Measurements from ENCODE around the gene SLC9A3. TPM values are rescaled to one million over a fixed set of nuclear protein-coding genes. Genes with fewer than 3 reads are reported as not detected.
A peak's percentile ranks its signal among the peaks of the same experiment; 100 is the strongest.

SLC9A3 gene
- total and polyA plus RNA-seq, 4 experiments from 2014 or later: 2.2 to 3.1 (median 2.8) TPM

DNA sequence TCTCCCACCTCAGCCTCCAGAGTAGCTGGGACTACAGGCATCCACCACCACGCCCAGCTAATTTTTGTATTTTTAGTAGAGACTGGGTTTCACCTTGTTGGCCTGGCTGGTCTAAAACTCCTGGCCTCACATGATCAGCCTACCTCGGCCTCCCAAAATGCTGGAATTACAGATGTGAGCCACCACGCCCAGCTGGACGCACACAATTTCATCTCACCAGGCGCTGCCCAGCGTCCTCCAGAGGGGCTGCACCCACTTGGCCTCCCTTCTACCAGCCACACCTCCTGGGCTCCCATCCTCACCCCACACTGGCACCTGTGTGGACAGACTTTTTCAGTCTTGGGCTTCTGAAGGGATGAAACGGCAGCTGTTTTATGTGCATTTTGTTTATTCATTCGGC lies 85.1 kb downstream of the SLC9A3 start:
- Mint-ChIP-seq H3K36me3 (peaks cover 0 to 6% of the 10 kb centered on the region in 2 donors), H3K4me1 (peaks cover under 1 to 19% (median 15%) of the 10 kb centered on the region in 4 donors), H3K4me3 (peak overlapping the region in 2 of 8 donors; percentile 15 to 20), H3K27ac (no peak overlapping the region), H3K27me3 (peaks cover 0 to 3% of the 10 kb centered on the region in 2 donors), H3K9me3 (no peaks in the 10 kb centered on the region)
- Histone ChIP-seq H3K27me3 (ENCODE audit: insufficient read depth, low read length) (no peaks in the 10 kb centered on the region), H3K9me3 (ENCODE audit: control insufficient read depth in 1 of 2, low read length in 2 of 2) (no peaks in the 10 kb centered on the region), H3K27ac (ENCODE audit: low read depth, low read length) (no peak overlapping the region), H3K4me1 (ENCODE audit: insufficient read depth, low read length) (peaks cover 20% of the 10 kb centered on the region), H3K36me3 (ENCODE audit: insufficient read depth, low read length) (no peaks in the 10 kb centered on the region), H3K4me3 (ENCODE audit: low read length in 2 of 2) (no peak overlapping the region)
- ChIA-PET POLR2A (ENCODE audit: partially characterized antibody) (interaction anchor here (1.1 kb wide), 1 partner anchor 24 kb away, joined by 3 read pairs; no protein-coding TSS in a partner anchor), CTCF (ENCODE audit: partially characterized antibody) (no interaction called here)
- intact Hi-C loops (cut with micrococcal nuclease): no loop called here
- no peak for DNase-seq

DNA sequence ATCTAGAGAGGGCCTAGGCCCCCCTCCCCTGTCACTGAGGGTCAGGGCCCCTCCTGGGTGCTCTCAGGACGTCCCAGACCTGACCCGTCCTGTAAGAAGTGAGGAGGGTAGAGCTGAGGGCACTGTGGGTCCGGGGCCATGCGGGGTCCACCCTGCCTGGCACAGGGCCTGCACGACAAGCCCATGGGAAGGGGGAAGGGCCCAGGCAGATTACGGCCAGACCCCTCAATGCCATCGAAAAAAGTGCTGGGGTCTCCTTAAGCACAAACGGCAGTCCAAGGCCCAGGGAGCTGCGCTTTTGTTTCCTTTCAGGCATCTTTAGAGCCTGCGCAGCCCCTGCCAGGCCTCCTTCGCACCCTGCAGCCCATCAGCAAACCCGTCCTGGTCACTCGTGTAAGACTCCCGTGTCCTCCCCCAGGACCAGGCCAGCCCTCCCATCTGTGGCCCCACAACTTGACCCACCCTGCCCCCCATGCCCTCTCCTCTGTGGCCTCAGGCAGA lies 85.7 kb downstream of the SLC9A3 start:
- ChIA-PET CTCF (ENCODE audit: partially characterized antibody) (interaction anchor here (1.6 kb wide), 1 partner anchor 8 kb away, joined by 5 read pairs; no protein-coding TSS in a partner anchor), POLR2A (ENCODE audit: partially characterized antibody) (interaction anchor here (1.1 kb wide), 1 partner anchor 25 kb away, joined by 3 read pairs; no protein-coding TSS in a partner anchor)
- H3K27ac Mint-ChIP-seq: no peak overlapping the region
- no peak overlapping the region for H3K4me3 ChIP-seq (ENCODE audit: low read length in 2 of 2)
- no peak overlapping the region for H3K4me3 Mint-ChIP-seq
- no peaks in the 10 kb centered on the region for H3K27me3 ChIP-seq (ENCODE audit: insufficient read depth, low read length)
- peaks cover 0 to 5% of the 10 kb centered on the region in 2 donors for H3K36me3 Mint-ChIP-seq
- DNase-seq: no peak
- no peaks in the 10 kb centered on the region for H3K9me3 ChIP-seq (ENCODE audit: control insufficient read depth in 1 of 2, low read length in 2 of 2)
- intact Hi-C loops (cut with micrococcal nuclease): no loop called here
- no peaks in the 10 kb centered on the region for H3K9me3 Mint-ChIP-seq
- peaks cover 0 to 3% of the 10 kb centered on the region in 2 donors for H3K27me3 Mint-ChIP-seq
- peaks cover 13% of the 10 kb centered on the region for H3K4me1 ChIP-seq (ENCODE audit: insufficient read depth, low read length)
- no peaks in the 10 kb centered on the region for H3K36me3 ChIP-seq (ENCODE audit: insufficient read depth, low read length)
- no peak overlapping the region for H3K27ac ChIP-seq (ENCODE audit: low read depth, low read length)
- H3K4me1 Mint-ChIP-seq: peaks cover 0 to 14% (median 10%) of the 10 kb centered on the region in 4 donors

DNA sequence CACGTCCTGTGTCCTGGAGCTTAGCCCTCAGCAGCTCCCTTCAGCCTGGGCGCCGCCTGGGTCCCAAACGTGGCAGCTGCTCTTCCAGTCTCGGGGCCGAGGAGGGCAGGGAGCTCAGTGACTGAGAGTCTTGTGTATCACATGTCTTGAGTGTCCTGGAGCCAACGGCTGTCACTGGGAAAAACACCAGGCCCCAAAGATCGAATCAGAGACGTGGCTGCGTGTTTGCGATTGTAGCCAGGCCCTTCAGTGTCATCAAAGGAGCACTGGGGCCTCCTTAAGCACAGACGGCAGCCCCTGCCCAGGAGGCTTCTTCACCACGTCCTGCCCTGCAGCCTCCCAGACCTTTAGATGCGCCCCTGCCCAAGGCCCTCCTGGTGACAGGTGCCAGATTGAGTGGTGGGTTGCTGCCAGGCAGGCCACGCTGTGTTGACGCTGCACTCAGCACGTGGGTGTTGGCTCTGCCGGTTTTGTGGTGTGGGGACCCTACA lies 86.9 kb downstream of the SLC9A3 start:
- H3K36me3 ChIP-seq (ENCODE audit: insufficient read depth, low read length): no peaks in the 10 kb centered on the region
- DNase-seq: no peak
- H3K27me3 Mint-ChIP-seq: peaks cover 0 to 5% of the 10 kb centered on the region in 2 donors
- H3K27ac Mint-ChIP-seq: no peak overlapping the region
- peaks cover 7% of the 10 kb centered on the region for H3K4me1 ChIP-seq (ENCODE audit: insufficient read depth, low read length)
- POLR2A ChIA-PET (ENCODE audit: partially characterized antibody): no interaction called here
- peaks cover 0 to 8% (median 5%) of the 10 kb centered on the region in 4 donors for H3K4me1 Mint-ChIP-seq
- CTCF ChIA-PET (ENCODE audit: partially characterized antibody): interaction anchor here (1.6 kb wide), 1 partner anchor 9 kb away, joined by 5 read pairs; no protein-coding TSS in a partner anchor
- no peak overlapping the region for H3K27ac ChIP-seq (ENCODE audit: low read depth, low read length)
- no peak overlapping the region for H3K4me3 Mint-ChIP-seq
- H3K9me3 Mint-ChIP-seq: no peaks in the 10 kb centered on the region
- H3K4me3 ChIP-seq (ENCODE audit: low read length in 2 of 2): no peak overlapping the region
- H3K36me3 Mint-ChIP-seq: peaks cover 0 to 1% of the 10 kb centered on the region in 2 donors
- H3K9me3 ChIP-seq (ENCODE audit: control insufficient read depth in 1 of 2, low read length in 2 of 2): no peaks in the 10 kb centered on the region
- no peaks in the 10 kb centered on the region for H3K27me3 ChIP-seq (ENCODE audit: insufficient read depth, low read length)
- intact Hi-C loops (cut with micrococcal nuclease): no loop called here

- DNase-seq: no peak
- Histone ChIP-seq H3K9me3 (ENCODE audit: control insufficient read depth in 1 of 2, low read length in 2 of 2) (no peaks in the 10 kb centered on the region), H3K4me3 (ENCODE audit: low read length in 2 of 2) (no peak overlapping the region), H3K36me3 (ENCODE audit: insufficient read depth, low read length) (no peaks in the 10 kb centered on the region), H3K27me3 (ENCODE audit: insufficient read depth, low read length) (no peaks in the 10 kb centered on the region), H3K4me1 (ENCODE audit: insufficient read depth, low read length) (peaks cover under 1% of the 10 kb centered on the region), H3K27ac (ENCODE audit: low read depth, low read length) (no peak overlapping the region)
- intact Hi-C loops (cut with micrococcal nuclease): no loop called here
- H3K36me3 Mint-ChIP-seq: no peaks in the 10 kb centered on the region
- no peak overlapping the region for H3K27ac Mint-ChIP-seq
- ChIA-PET CTCF (ENCODE audit: partially characterized antibody) (interaction anchor here (1.6 kb wide), 1 partner anchor 10 kb away, joined by 5 read pairs; no protein-coding TSS in a partner anchor), POLR2A (ENCODE audit: partially characterized antibody) (no interaction called here)
- H3K9me3 Mint-ChIP-seq: no peaks in the 10 kb centered on the region
- peaks cover 0 to 11% of the 10 kb centered on the region in 2 donors for H3K27me3 Mint-ChIP-seq
- peaks cover 0 to under 1% (median 0%) of the 10 kb centered on the region in 4 donors for H3K4me1 Mint-ChIP-seq
- H3K4me3 Mint-ChIP-seq: no peak overlapping the region
Measured at GRCh38 chr5:436641-436975, 87.6 kb downstream of the SLC9A3 start.

GRCh38 chr5:435961-436640 lies 88.1 kb downstream of the SLC9A3 start:
- H3K4me1 Mint-ChIP-seq: no peaks in the 10 kb centered on the region
- Histone ChIP-seq H3K9me3 (ENCODE audit: control insufficient read depth in 1 of 2, low read length in 2 of 2) (no peaks in the 10 kb centered on the region), H3K27ac (ENCODE audit: low read depth, low read length) (no peak overlapping the region), H3K36me3 (ENCODE audit: insufficient read depth, low read length) (no peaks in the 10 kb centered on the region), H3K4me1 (ENCODE audit: insufficient read depth, low read length) (no peaks in the 10 kb centered on the region), H3K27me3 (ENCODE audit: insufficient read depth, low read length) (no peaks in the 10 kb centered on the region), H3K4me3 (ENCODE audit: low read length in 2 of 2) (no peak overlapping the region)
- CTCF ChIA-PET (ENCODE audit: partially characterized antibody): no interaction called here
- intact Hi-C loops (cut with micrococcal nuclease): no loop called here
- no peaks in the 10 kb centered on the region for H3K9me3 Mint-ChIP-seq
- DNase-seq: no peak
- POLR2A ChIA-PET (ENCODE audit: partially characterized antibody): no interaction called here
- H3K36me3 Mint-ChIP-seq: no peaks in the 10 kb centered on the region
- peaks cover 0 to 12% of the 10 kb centered on the region in 2 donors for H3K27me3 Mint-ChIP-seq
- H3K4me3 Mint-ChIP-seq: no peak overlapping the region
- H3K27ac Mint-ChIP-seq: no peak overlapping the region

DNA sequence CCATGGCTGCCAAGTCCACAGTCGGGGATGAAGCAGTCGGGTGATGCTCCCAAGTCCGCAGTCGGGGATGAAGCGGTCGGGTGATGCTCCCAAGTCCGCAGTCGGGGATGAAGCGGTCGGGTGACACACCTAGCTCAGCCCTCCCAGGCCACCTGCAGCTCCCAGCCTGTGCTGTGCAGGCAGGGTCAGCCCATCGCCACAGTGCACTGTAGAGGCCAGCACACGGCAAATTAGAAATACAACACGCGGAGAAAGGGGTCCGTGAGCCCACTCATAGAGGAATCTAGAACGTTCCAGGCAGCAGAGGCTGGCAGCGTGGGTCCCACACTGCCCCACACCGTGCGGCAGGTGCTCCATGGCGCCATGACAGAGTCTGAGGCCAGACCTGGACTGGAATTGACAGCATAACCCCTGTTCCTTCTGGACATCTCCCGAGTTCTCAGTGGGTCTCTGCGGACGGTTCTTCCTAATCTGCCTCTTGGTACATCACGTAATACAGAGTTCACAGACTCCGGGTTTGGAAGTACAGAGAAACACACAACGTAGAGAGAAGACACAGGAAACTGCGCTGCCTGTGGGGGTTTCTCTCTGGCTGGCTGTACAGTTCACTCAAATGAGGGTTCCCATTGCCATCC lies 89.0 kb downstream of the SLC9A3 start:
- Mint-ChIP-seq H3K9me3 (no peaks in the 10 kb centered on the region), H3K36me3 (no peaks in the 10 kb centered on the region), H3K4me1 (no peaks in the 10 kb centered on the region), H3K27ac (no peak overlapping the region), H3K27me3 (peaks cover 0 to 12% of the 10 kb centered on the region in 2 donors), H3K4me3 (no peak overlapping the region)
- no peak for DNase-seq
- intact Hi-C loops (cut with micrococcal nuclease): no loop called here
- POLR2A ChIA-PET (ENCODE audit: partially characterized antibody): no interaction called here
- Histone ChIP-seq H3K27ac (ENCODE audit: low read depth, low read length) (no peak overlapping the region), H3K4me1 (ENCODE audit: insufficient read depth, low read length) (no peaks in the 10 kb centered on the region), H3K9me3 (ENCODE audit: control insufficient read depth in 1 of 2, low read length in 2 of 2) (no peaks in the 10 kb centered on the region), H3K4me3 (ENCODE audit: low read length in 2 of 2) (no peak overlapping the region), H3K36me3 (ENCODE audit: insufficient read depth, low read length) (no peaks in the 10 kb centered on the region), H3K27me3 (ENCODE audit: insufficient read depth, low read length) (no peaks in the 10 kb centered on the region)
- CTCF ChIA-PET (ENCODE audit: partially characterized antibody): no interaction called here

- H3K27ac ChIP-seq (ENCODE audit: low read depth, low read length): no peak overlapping the region
- H3K4me1 ChIP-seq (ENCODE audit: insufficient read depth, low read length): no peaks in the 10 kb centered on the region
- Mint-ChIP-seq H3K36me3 (no peaks in the 10 kb centered on the region), H3K27ac (no peak overlapping the region), H3K4me1 (no peaks in the 10 kb centered on the region), H3K9me3 (no peaks in the 10 kb centered on the region), H3K4me3 (no peak overlapping the region), H3K27me3 (peaks cover 0 to 14% of the 10 kb centered on the region in 2 donors)
- no peak overlapping the region for H3K4me3 ChIP-seq (ENCODE audit: low read length in 2 of 2)
- intact Hi-C loops (cut with micrococcal nuclease): no loop called here
- POLR2A ChIA-PET (ENCODE audit: partially characterized antibody): no interaction called here
- CTCF ChIA-PET (ENCODE audit: partially characterized antibody): no interaction called here
- no peaks in the 10 kb centered on the region for H3K27me3 ChIP-seq (ENCODE audit: insufficient read depth, low read length)
- DNase-seq: no peak
- H3K9me3 ChIP-seq (ENCODE audit: control insufficient read depth in 1 of 2, low read length in 2 of 2): no peaks in the 10 kb centered on the region
- H3K36me3 ChIP-seq (ENCODE audit: insufficient read depth, low read length): no peaks in the 10 kb centered on the region
Measured at GRCh38 chr5:434443-435146, 89.7 kb downstream of the SLC9A3 start.
